GM12878 (cell line): Measurements from ENCODE around the gene CDKN2B-AS1.

Experiments
- SP1 ChIP-seq: IDR thresholded peaks from one replicate; pipeline ENCODE4 v1.6.1; 2011; ENCODE audit warnings: low read depth, low read length
- TF ChIP-seq, protein P1 (sequence below), 3 experiments: IDR thresholded peaks in 2 of 3; conservative IDR thresholded peaks in 1 of 3; 2 replicates each; pipeline ENCODE4 v1.5.1; 2011; ENCODE audit warnings: low read depth in 3 of 3, low read length in 3 of 3, mild to moderate bottlenecking in 3 of 3, control low read depth in 2 of 3, moderate library complexity in 2 of 3, inconsistent platforms in 1 of 3, mixed read lengths in 1 of 3; ENCODE audit not compliant: control insufficient read depth in 2 of 3, insufficient read depth in 1 of 3; ENCODE audit errors: extremely low read depth in 1 of 3
- TF ChIP-seq, protein P2 (sequence below): IDR thresholded peaks from 2 replicates; pipeline ENCODE4 v1.6.1; 2012; ENCODE audit warnings: mild to moderate bottlenecking, low read depth, low read length

DNA sequence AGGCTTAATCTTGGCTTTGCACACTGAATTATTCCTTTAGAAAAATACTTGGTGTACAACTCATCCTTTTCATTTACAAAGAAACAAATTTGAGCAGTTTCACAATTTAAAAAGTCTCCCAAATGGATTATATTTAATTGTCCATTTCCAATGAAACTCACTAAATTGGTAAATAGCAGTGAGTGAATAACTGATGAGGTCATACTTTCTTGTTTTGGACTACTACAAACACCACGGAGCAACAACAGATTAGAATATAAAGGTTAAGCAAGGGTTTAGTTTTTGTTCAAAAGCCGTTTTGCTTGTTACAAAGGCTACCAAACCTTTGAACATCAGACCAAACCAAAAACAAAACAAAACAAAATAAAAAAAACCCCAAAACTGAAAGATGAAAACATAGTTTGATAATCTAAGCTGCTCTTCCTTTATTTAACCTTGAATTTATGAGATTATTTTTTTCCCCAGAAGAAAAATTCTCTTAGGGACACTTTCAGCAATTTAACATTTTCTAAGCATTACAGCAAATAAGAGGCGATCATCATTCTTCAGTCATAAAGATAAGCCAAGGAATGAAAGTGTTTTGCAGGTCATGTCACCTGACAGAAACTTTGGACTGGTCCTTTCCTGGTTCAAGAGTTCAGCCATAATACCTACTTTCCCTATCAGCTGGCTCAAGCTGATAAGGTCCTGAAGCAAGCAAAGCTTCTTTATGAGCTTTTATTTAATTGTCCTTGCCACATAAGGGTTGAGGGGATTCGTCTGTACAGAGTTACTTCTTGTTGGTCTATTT is 114.2 kb downstream of the CDKN2B-AS1 start:
- TF ChIP-seq SP1: no peak
- TF ChIP-seq, protein P1, sequence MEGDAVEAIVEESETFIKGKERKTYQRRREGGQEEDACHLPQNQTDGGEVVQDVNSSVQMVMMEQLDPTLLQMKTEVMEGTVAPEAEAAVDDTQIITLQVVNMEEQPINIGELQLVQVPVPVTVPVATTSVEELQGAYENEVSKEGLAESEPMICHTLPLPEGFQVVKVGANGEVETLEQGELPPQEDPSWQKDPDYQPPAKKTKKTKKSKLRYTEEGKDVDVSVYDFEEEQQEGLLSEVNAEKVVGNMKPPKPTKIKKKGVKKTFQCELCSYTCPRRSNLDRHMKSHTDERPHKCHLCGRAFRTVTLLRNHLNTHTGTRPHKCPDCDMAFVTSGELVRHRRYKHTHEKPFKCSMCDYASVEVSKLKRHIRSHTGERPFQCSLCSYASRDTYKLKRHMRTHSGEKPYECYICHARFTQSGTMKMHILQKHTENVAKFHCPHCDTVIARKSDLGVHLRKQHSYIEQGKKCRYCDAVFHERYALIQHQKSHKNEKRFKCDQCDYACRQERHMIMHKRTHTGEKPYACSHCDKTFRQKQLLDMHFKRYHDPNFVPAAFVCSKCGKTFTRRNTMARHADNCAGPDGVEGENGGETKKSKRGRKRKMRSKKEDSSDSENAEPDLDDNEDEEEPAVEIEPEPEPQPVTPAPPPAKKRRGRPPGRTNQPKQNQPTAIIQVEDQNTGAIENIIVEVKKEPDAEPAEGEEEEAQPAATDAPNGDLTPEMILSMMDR (IDR thresholded peaks at IDR 0.05 in 2 of 3, conservative IDR thresholded peaks at IDR 0.05 in 1 of 3; ENCODE audit: control insufficient read depth in 2 of 3, extremely low read depth in 1 of 3, insufficient read depth in 1 of 3, low read depth in 3 of 3, low read length in 3 of 3): no peak
- TF ChIP-seq, protein P2, sequence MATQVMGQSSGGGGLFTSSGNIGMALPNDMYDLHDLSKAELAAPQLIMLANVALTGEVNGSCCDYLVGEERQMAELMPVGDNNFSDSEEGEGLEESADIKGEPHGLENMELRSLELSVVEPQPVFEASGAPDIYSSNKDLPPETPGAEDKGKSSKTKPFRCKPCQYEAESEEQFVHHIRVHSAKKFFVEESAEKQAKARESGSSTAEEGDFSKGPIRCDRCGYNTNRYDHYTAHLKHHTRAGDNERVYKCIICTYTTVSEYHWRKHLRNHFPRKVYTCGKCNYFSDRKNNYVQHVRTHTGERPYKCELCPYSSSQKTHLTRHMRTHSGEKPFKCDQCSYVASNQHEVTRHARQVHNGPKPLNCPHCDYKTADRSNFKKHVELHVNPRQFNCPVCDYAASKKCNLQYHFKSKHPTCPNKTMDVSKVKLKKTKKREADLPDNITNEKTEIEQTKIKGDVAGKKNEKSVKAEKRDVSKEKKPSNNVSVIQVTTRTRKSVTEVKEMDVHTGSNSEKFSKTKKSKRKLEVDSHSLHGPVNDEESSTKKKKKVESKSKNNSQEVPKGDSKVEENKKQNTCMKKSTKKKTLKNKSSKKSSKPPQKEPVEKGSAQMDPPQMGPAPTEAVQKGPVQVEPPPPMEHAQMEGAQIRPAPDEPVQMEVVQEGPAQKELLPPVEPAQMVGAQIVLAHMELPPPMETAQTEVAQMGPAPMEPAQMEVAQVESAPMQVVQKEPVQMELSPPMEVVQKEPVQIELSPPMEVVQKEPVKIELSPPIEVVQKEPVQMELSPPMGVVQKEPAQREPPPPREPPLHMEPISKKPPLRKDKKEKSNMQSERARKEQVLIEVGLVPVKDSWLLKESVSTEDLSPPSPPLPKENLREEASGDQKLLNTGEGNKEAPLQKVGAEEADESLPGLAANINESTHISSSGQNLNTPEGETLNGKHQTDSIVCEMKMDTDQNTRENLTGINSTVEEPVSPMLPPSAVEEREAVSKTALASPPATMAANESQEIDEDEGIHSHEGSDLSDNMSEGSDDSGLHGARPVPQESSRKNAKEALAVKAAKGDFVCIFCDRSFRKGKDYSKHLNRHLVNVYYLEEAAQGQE: no peak
